Measurements from ENCODE around the gene FRMD5.
"Not testable (repeated sequence)": the region's sequence is repeated elsewhere in the genome, so short reads cannot be mapped to it uniquely, and the experiment has no call there.

The FRMD5 gene

DNA sequence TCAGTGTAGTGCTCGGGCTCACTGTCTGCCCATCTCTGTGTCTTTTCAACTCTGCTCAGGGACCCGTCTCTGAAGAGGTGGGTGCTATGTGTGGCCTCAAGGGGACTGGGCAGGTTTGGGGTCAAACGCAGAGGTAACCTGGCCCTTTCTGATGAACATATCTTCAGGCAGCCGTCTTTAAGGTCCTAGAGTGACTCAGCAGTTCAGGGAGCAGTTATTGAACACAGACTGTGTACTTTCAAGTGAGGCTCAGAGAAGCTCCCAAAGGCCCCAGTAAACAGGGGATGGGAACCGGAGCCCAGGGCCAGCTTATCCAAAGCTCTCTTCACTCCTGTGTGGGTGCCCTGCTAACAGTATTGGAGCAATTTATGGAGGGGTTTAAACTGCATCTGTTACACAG lies 295.1 kb downstream of the FRMD5 start:
- no peak for DNase-seq (ENCODE audit: low read depth in 2 of 3, low spot score in 1 of 3)

DNA sequence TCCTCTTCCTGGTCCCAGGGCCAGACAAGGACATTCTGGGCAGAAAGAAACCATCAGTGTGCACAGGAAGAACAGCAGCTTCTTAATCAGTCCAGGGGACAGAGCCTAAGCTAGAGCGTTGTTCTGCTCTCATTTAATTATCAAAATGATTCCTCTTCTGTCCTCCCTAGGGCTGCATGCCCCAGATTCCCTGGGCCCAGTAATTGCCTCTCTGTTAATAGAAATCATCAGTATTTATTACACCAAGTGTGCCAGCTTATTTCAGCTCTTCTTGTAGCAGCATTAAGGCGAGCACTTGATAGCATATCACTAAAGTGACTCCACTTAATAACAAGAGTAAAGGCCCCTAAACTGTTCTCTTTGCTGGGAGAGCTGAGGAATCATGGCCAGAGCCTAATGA lies 296.2 kb downstream of the FRMD5 start:
- no peak for DNase-seq (ENCODE audit: low read depth in 2 of 3, low spot score in 1 of 3)

DNA sequence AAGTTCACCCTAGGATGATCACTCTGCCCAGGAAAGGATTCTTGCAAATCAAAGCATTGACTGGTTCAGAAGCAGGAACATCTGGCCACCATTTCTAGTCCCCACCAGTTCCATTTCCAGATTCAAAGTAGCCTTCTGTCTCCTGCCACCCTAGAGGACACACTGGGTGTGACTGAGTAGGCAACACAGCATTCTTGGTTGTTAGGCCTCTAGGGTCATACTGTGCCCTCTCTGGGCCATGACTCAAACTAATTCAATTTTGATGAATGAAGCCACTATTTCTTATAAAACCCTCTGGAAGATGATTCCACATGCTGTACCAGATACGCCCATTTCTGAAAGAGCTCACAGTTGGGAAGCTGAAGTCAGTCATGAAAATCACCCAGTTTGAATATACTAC lies 298.5 kb downstream of the FRMD5 start:
- no peak for DNase-seq (ENCODE audit: low read depth in 2 of 3, low spot score in 1 of 3)

DNA sequence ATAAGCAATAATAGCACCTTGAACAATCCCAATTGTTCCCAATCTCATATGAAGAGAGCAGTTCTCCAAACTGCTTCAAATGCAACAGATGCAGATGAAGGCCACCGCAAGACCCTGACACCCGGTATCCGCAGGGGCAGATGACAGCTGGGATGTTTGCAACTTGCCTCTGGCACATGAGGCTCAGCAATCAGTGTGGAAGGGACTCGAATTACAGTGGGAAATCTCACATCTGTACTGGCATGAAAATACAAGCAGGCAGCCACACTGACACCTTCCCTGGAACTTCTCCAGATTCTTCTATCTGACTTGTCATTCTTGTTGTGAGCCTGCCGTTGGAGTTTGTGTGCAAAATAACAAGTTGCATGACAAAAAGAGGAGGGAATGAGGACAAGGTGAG lies 299.5 kb downstream of the FRMD5 start:
- no peak for DNase-seq (ENCODE audit: low read depth in 2 of 3, low spot score in 1 of 3)

DNA sequence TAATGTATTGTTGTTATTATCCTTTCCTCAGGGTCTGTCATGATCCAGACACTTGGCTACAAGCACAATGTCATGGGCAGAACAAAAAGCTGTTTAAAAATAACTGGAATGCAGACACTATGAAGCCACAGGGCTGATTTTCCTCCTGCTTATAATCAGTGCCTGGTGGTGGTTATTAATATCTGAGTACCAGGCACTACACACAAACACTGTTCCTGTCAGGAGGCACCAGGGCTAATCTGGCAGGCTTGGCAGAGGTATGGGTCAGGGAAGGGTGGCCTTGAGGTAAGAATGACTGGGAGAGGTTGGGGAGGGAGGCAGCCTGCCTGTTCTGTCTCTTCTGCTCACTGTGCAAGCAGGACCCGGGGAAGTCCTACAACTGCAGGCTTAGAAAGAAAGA lies 301.1 kb downstream of the FRMD5 start:
- DNase-seq (ENCODE audit: low read depth in 2 of 3, low spot score in 1 of 3): no peak

DNA sequence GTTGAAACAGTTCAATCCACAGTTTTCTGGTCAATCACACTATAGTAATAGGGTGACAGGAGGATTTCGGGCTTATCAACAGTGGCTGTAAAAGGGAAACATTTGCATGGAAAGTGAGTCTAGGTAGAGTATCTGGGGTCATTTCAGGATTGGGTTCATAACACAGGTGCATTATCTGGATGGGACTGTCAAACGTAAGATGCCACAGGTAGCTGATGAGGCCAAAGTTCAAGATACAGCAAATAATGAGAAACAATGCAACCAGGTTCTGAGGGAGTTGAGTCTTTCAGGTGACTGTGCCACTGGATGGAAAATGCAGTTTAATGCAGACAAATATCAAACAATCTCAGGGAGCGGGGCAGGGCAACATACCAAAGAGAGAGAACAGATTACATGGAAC lies 306.0 kb downstream of the FRMD5 start:
- no peak for DNase-seq (ENCODE audit: low read depth in 2 of 3, low spot score in 1 of 3)

DNA sequence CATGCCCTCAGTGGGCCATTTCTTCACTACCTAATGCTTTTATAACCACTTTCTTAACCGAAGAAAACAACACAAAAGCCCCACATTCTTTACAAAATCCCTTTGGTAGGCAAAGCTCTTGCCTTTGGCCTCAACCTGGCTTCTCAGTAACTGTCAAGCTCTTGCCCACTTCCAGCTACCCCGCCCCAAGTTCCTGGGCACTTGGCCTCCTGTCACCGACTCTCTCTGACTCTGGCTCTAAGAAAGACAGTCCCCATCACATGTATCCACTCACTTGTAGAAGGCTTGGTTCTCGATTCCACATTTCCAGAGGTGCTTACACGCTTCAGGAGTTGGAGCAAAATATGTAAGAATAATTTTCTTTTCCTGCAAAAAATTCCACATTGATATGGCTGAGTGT lies 307.2 kb downstream of the FRMD5 start:
- no peak for DNase-seq (ENCODE audit: low read depth in 2 of 3, low spot score in 1 of 3)

DNA sequence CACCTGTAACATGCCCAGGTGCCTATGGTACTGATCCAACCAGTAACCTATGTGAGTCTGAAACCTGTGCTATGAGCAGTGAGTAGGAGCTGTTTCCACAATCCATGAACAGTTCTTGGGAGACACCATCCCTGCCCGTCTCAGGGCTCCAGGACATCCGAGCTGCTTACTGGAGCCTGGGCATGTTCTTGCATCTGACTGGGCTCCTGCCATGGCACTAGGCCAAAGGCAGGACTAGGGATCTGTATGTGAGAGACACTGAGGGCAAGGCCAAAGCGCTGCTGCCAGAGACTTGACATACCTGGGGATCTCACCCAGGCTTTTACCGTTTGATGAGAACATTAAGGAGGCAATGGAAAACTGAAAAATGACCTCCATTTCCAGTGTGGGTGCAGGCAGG lies 308.5 kb downstream of the FRMD5 start:
- no peak for DNase-seq (ENCODE audit: low read depth in 2 of 3, low spot score in 1 of 3)

DNA sequence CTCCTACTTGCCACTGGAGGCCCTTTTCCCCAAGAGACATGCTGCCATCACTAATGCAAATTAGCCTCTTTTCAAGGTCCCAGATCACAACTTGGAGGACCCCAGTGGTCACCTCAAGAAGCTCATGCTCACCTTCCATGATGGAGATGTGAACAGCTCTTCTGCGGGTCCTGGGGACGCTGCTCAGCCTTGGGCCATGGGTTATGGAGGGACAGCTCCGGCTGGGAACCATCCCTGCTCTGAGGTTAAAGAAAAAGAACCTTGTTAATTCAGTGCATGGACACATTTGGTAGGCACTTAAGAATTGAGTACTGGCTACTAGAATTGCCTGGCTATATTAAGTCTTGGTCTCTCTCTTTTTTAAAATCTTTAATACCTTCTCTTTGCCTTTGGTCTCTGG lies 311.5 kb downstream of the FRMD5 start:
- no peak for DNase-seq (ENCODE audit: low read depth in 2 of 3, low spot score in 1 of 3)

DNA sequence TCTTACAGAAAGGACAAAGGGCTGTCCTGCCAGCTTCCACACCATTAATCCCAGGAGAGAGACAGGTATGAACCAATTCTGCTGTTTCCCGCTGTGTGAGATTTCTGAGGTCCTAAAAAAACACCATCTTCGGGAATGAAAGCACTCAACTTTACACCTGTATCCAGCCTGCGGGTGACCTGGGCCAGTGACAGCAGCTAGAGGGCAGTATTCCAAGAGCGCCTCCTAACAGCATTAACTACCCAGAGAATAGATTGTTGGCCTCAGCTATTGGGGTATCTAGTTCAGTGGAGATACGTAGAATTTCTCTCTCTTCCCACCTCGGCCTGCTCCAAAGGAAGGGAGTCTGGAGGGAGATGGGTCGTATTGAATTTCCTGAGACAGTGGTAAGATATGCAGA lies 313.1 kb downstream of the FRMD5 start:
- DNase-seq (ENCODE audit: low read depth in 2 of 3, low spot score in 1 of 3): no peak

DNA sequence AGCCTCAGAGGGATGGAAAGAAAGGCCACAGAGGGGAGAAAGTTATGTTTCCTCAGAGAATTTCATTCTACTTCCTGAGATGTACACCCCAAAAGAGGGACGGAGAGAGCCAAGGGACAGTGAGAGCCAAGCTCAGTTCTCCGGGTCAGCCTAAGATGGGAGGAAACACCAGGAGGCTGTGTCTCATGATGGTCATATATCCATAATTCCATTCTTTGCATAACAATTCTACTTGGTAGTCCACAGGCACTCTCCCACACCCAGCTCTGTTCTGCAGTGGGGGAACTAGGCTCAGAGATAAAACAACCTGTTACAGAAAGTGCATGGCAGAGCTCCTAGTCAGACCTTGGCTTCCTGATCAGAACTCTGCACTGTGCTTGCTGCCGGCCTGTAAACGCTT lies 313.8 kb downstream of the FRMD5 start:
- DNase-seq (ENCODE audit: low read depth in 2 of 3, low spot score in 1 of 3): no peak

DNA sequence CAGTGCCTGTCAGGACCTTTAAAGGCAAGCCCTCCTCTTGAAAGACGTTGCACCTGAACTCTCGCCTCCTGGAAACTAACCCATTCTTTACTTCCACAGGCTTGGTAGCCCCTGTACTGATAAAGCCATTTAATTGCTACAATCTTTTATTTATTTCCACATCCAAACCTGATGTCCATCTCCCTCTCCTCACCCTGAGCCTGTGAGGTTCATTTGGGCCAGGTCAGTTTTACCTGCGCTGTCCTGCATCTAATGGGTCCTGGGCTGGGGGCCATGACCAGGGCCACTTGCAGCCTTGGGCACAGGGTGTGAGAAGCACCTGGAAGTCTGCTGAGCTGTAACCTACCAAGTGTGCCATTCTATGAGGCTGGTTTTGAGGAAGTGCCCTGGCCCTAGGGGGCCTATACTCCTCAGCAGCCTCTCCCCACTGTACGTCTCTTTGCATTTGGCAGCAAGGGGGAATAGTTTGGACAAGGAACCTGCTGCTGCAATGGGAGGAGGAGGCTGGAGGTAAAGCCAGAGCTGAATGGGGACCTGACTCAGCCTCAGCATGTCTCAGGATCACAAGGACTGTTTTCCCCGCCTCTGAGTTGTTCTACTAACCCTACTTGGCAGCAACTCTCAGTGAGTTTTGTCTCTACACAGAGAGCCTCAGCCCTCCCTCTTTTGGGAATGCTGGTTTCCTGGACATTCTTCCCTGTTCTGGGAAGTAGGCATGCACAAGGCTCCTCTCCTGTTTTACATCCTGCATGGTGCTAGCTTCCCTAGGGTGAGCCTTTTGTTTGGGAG lies 314.5 kb downstream of the FRMD5 start:
- no peak for DNase-seq (ENCODE audit: low read depth in 2 of 3, low spot score in 1 of 3)

DNA sequence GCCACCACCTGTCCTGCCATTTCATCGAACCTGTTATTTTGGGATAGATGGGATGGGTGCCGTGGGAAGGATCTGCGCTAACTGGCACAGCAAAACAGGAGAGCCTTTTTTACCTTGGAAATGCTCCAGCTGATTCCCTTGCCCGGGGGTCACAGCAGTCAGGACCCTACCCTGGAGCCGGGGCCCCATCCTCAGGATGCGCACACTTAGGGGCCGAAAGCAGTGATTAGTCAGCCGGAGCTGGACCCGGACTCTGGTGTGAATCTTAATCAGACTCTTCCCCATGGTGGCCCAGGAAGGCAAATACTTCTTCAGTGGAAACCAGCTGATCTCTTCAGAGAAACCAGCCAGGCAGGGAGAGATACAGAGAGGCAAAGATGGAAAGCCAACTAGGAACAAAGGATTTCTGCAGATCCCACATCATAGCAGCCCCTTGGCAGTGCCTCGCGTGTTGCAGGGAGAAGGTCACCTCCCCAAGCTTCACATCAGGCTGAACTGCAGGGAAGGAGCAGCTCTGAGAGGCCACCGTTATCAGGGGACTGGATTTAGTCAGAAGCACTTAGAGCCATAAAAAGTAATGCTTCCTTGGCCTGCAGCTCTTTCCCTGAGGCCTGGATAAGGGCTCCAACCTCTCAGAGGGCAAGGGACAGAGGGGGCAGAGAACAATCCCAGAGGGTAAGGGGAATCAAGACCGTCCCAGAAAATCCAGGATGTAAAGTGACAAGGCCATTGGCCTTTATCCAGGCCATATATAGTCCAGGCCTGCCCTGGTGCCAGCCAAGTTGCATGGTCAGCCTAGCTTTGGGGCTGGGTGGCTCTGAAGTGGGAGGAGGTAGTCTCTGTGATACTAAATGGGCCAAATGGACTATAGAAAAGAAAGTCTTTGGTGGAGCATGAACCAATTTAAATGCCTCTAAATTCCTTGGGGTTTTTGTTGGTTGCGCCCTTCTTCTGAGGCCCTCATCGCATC lies 315.4 kb downstream of the FRMD5 start:
- DNase-seq (ENCODE audit: low read depth in 2 of 3, low spot score in 1 of 3): no peak

DNA sequence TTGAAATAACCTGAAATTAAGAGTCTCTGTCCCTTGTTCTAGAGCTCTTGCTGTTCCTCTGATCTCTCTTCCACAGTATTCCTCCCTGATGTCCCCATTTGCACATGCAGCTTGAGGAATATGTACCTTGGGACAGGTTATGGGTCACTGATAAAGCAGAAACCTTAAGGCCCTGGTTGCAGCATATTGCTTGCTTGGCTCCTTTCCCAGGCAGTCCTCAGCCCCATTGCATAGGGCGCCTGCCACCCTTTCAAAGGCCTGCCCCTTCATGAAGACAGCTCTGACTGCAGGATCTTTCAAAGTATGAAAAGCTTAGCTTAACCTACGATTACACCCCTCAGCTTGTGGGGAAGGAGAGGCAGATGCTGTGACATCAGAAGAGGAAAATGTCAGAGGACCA lies 316.6 kb downstream of the FRMD5 start:
- DNase-seq (ENCODE audit: low read depth in 2 of 3, low spot score in 1 of 3): no peak

DNA sequence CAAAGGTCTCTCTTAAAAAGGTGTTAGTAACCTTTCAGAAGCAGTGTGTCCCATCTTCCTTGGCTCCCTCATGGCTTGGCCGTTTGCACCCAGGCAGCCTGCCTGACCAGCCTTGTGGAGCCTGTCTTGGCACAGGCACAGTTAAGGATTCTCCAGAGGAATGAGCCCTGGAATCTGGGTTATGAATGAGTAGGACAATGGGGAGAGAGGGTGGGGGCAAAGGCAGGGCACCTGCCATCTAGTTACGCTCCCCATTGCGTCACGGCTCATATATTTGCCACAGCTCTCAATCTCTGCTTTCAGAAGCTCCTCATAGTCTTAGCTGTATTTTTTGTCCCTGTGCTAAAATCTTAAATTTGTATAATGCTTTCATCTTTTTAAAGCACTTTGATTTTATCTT lies 317.7 kb downstream of the FRMD5 start:
- DNase-seq (ENCODE audit: low read depth in 2 of 3, low spot score in 1 of 3): no peak

DNA sequence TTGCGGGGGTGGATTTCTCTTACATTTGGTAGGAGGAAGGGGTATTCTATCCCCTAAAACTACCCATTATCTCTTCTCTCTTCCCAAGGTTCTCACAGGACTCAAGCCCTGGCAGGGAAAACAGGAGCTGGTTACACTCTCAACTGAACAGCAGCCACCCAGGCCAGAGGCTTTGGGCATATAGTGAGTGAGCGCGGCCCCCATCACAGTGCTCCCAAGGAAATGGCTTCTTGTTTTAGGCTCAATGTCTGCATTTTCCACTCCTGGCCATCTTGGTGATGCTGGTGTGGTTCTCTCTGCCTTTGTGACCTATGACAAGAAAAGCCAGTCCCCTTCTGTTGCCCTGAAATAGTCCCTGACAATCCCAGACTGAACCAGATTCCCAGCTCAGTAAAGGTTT lies 318.2 kb downstream of the FRMD5 start:
- DNase-seq (ENCODE audit: low read depth in 2 of 3, low spot score in 1 of 3): no peak

DNA sequence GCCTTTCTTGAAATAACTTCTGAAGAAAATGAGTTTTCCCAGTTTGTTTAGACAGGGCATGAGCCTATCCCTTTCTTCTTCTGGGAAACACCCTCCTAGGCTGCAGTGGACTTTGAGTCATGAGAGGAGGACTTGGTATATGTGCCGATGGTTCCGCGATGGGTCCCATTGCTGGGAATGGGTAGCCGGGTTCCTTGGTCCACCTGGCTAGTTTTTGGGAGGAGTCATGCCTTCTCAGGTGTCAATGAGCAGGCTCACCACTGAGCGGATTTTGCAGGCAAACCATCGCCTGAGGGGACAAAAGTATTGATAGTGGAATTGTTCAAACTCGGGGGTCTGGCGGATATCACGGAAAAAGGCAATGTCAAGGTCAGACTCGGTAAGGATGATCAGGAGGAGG lies 321.4 kb downstream of the FRMD5 start:
- DNase-seq (ENCODE audit: low read depth in 2 of 3, low spot score in 1 of 3): no peak

DNA sequence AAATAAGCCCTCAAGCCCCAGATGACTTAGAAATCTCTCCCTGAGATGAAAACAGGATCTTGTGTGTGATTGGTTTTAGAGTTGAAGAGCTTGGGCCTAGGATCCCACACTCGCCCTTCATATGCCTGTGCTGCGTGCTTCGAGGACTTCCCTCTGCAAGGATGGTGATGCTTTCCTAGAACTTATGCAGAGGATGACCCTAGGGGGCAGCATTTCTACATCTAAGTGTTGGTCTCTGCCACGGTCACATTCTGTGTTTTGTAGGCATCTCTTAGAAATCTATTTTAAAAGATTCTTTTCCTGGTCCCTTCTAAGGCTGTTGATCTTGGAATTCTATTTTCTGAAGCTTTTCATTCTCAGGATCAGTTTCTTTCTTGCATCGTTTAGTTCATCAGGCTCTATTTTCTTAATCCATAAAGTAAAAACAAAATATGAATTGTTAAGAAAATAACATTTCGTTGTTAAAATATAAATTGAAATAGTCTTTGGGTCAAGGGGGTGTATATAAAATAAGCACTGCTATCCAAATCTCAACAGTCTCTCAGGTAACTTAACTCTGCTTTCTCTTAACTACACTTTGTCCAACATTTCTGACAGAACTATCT lies 322.6 kb downstream of the FRMD5 start:
- peak in 1 of 3 donors; percentile 12 for DNase-seq (ENCODE audit: low read depth in 2 of 3, low spot score in 1 of 3)

DNA sequence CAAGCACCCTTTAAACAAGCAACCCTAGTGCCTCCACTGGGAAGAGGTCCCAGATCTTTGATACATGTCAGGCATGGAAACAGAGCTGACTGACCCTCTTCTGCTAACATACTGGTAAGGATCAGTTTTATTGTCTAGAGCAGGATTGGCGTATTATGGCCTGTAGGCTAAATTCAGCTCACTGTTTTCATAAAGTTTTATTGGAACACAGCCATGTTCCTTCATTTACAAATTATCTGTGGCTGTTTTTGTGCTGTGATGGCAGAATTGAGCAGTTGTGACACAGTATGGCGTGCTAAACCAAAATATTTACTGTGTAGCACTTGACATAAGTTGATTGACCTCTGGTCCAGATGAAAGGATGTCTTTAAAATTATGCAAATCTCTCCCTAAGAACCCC lies 323.2 kb downstream of the FRMD5 start:
- no peak for DNase-seq (ENCODE audit: low read depth in 2 of 3, low spot score in 1 of 3)

DNA sequence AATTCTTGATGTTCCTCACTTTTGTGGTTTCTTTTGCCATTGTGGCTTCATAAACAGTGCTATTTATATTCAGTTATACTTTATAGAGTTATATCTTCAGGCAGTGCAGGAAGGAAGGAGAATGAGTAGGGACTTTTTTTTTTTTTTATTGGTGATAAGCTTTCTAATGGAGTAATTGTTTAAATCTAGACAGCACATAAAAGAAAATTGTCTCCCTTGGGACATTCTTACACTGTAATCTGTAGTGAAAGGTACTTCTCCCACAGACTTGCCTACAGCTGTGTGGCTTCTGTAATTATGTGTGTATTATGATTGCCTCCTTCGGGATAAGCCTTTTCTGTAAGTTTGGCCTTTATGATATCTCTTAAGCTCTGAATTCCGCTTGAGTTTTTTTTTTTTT lies 326.7 kb downstream of the FRMD5 start:
- DNase-seq (ENCODE audit: low read depth in 2 of 3, low spot score in 1 of 3): no peak

DNA sequence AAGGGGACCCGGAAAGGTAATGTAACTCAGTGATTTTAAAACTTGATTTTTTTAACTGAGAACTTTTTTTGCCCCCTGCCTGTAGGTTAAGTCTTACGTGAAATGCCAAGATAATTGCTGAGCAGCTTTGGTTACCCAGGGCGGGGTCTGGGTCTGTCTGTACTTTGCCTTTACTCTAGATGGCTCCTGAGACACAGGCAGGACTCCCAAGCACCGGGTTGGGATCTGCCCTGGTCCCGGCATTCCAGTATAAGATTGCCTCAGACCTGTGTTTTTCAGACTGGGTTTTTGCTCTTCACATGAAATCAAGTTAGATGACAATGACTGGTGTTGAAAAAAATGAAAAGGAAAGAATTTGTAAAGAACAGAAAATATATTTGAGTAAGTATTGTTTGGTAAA lies 328.0 kb downstream of the FRMD5 start:
- no peak for DNase-seq (ENCODE audit: low read depth in 2 of 3, low spot score in 1 of 3)

DNA sequence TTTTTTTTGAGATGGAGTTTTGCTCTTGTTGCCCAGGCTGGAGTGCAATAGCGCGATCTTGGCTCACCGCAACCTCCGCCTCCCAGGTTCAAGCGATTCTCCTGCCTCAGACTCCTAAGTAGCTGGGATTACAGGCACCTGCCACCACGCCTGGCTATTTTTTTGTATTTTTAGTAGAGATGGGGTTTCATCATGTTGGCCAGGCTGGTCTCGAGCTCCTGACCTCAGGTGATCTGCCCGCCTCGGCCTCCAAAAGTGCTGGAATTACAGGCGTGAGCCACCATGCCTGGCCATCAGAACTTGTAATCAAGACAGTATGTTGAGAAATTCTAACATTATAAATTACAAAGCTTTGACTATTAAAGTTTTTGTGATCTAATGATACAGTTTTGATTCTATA lies 328.4 kb downstream of the FRMD5 start:
- DNase-seq (ENCODE audit: low read depth in 2 of 3, low spot score in 1 of 3): not testable (repeated sequence)
